GM19467 (cell line): Measurements from ENCODE around the gene ACAP3.
"Not testable (repeated sequence)": the region's sequence is repeated elsewhere in the genome, so short reads cannot be mapped to it uniquely, and the experiment has no call there.

ENCODE experiments used
- ATAC-seq: cut with Tn5 transposase; IDR thresholded peaks from one replicate; pipeline ENCODE4 v1.9.1; 2021; ENCODE audit warnings: mild to moderate bottlenecking, moderate library complexity; ENCODE audit not compliant: unreplicated experiment

The ACAP3 gene

GRCh38 chr1:1268284-1268682 lies 39.4 kb downstream of the ACAP3 start:
- ATAC-seq = no peak

GRCh38 chr1:1267488-1268283 lies 40.0 kb downstream of the ACAP3 start:
- ATAC-seq = no peak

GRCh38 chr1:1264868-1265272 lies 42.9 kb downstream of the ACAP3 start:
- no peak for ATAC-seq

- no peak for ATAC-seq
Measured at GRCh38 chr1:1264026-1264425, 43.7 kb downstream of the ACAP3 start.

DNA sequence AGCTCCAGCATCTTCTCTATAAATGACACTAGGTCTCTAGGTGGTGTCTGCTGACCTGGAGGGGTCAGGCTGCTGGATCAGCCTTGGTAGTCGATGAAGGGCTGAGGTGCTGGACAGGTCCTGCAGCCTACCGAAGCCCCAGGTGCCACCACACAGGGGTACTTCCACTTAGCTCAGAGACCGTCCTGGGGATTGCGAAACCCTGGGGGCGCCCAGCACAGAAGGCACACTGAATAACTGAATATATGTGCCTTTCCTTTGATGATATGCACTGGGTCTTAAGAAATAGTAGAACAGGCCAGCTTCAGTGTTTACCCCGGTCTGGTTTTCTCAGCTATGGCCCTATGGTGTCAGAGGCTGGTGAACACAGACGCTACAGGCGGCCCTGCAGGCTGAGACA lies 45.0 kb downstream of the ACAP3 start:
- no peak for ATAC-seq

GRCh38 chr1:1262071-1262470 lies 45.7 kb downstream of the ACAP3 start:
- no peak for ATAC-seq

GRCh38 chr1:1260843-1261560 lies 46.7 kb downstream of the ACAP3 start:
- ATAC-seq = no peak

DNA sequence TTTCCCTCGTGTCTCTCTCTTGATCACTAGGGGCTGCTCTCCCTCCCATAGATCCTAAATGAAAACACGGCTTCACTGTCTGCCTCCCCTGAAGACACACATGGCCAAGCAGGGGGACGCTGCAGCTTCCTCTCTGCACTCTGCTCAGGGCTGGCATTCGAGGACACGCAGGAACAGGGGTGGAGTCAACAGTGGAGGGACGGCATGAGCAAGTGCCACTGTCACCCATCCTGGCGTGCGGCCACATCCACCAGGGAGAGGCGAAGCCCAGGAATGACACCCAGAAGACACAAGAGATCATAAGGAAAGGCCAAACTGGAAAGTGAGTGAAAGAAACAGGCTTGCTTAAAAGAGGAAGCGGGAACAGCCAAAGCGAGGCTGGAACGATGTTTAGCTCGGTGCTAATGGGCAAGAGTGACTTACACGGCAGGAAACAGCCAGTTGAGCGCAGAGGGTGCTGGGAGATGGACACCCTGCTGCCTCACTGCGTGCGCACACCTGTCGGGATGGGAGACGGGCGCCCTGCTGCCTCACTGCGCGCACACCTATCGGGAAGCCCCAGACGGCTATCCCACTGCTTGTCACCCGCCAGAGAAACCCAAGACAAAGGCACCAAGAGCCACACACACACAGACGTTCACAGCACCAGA lies 47.7 kb downstream of the ACAP3 start:
- no peak for ATAC-seq

DNA sequence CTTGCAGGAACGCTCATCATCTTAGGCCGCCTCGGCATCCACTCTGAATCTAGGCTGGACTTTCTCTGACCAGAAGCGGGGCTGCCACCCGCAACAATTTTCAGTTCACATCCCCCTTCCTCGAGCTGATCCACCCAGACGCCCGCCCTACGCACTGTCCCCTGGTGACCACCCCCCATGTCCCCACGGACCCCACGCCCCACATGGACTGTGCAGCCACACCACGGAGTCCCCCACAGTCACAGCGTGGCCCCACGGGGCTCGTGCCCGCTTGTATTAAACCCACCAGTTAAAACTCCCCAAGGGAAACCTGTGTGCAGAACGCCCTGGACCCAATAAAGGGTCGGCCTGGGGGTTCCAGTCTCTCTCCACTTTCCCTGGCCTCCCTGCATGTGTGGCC lies 48.2 kb downstream of the ACAP3 start:
- no peak for ATAC-seq

DNA sequence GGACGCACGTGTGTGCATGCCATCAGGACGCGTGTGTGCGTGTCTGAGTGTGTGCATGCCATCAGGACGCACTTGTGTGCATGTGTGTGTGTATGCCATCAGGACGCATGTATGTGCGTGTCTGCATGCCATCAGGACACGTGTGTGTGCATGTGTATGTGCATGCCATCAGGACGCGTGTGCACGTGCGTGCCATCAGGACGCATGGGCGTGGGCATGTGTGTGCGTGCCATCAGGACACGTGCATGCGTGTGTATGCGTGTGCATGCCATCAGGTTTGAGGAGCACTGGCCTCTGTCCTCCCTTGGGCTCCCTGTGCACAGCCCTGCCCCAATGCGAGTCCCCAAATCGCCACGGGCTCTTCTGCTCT lies 48.6 kb downstream of the ACAP3 start:
- ATAC-seq = no peak

DNA sequence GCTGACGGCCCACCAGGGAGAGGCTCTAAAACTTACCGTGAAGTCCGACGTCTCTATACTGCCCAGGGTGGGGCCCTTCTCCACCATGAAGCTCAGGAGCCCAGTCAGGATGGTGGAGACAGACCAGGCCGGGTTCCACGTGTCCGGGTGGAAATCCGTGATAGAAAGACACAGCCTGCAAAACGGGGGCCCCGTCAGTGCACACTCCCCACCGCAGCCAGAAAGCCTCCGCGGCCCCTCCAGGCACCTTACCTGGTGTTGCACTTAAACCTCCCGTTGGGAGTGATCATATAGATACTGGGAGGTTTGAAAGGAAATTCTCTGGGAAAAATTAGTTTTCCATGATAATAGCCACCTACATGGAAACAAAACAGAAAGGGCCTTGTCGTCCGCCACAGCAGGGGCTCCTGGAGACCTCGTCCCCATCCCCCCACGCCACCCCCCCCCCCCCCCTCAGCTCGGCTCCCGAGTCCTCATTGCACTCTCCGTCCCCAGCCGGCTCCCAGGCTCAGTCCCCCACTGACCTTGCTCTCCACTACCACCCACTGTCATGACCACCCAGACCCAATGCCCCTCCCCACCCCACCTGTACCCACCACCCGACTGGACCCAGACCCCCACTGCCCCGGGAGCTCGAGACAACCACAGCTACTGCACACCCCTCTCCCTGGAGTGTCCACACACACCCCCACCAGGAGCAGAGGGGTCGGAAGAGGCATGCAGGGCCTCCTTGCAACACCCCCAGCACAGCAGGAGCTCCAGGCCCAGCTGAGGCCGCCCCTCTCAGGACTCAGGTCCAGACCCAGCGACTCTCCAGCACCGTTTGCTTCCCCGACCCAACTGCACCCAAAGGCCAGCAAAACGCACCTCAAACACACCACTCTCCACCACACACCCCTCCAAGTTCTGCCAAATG lies 50.5 kb downstream of the ACAP3 start:
- ATAC-seq = no peak

GRCh38 chr1:1255611-1256010 lies 52.1 kb downstream of the ACAP3 start:
- no peak for ATAC-seq

- ATAC-seq = no peak
Measured at GRCh38 chr1:1255078-1255477, 52.7 kb downstream of the ACAP3 start.

- no peak for ATAC-seq
Measured at GRCh38 chr1:1254667-1254998, 53.1 kb downstream of the ACAP3 start.

GRCh38 chr1:1253972-1254666 lies 53.6 kb downstream of the ACAP3 start:
- ATAC-seq = no peak

- no peak for ATAC-seq
Measured at GRCh38 chr1:1253314-1253713, 54.4 kb downstream of the ACAP3 start.

GRCh38 chr1:1250786-1251284 lies 56.9 kb downstream of the ACAP3 start:
- ATAC-seq = no peak

DNA sequence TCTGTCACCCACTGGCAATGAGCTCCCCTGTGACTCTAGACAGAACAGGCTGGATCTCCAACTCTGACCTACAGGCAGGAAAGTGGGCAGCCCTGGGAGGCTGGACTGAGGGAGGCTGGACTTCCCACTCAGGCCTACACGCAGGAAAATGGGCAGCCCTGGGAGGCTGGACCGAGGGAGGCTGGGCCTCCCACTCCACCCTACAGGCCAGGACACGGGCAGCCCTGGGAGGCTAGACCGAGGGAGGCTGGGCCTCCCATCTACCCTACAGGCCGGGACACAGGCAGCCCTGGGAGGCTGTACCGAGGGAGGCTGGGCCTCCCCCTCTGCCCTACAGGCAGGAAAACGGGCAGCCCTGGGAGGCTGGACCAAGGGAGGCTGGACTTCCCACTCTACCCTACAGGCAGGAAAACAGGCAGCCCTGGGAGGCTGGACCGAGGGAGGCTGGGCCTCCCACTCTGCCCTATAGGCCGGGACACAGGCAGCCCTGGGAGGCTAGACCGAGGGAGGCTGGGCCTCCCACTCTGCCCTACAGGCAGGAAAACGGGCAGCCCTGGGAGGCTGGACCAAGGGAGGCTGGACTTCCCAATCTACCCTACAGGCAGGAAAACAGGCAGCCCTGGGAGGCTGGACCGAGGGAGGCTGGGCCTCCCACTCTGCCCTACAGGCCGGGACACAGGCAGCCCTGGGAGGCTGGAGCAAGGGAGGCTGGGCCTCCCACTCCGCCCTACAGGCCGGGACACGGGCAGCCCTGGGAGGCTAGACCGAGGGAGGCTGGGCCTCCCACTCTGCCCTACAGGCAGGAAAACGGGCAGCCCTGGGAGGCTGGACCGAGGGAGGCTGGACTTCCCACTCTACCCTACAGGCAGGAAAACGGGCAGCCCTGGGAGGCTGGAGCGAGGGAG lies 59.5 kb downstream of the ACAP3 start:
- not testable (repeated sequence) for ATAC-seq

DNA sequence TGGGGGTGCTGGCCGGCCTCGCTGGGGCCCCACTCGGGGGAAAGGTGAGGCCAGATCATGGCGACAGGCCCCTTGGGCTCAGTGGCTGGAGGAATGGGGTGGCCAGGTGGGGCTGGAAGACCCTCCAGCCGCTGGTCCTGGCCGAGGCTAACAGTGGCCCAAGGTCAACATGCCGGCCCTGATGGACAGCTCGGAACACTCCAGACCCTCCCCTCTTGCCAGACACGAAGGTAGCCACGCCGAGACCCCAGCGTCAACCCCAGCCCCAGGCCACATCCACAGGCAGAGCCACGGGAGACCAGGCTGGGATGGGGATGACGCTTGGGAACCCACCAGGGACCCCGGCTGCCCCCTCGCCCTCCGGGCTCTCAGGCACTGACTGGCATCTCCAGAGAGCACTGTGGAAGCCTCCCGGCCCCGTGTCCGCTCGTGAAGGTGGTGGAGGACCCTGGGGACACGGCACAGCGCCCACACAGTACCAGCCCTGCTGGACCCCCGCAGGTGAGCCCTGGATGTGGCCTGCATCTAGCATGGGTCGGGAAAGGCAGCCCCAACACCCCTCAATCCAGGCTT lies 60.3 kb downstream of the ACAP3 start:
- no peak for ATAC-seq
